Measurements from ENCODE around the gene AS3MT.

DNA sequence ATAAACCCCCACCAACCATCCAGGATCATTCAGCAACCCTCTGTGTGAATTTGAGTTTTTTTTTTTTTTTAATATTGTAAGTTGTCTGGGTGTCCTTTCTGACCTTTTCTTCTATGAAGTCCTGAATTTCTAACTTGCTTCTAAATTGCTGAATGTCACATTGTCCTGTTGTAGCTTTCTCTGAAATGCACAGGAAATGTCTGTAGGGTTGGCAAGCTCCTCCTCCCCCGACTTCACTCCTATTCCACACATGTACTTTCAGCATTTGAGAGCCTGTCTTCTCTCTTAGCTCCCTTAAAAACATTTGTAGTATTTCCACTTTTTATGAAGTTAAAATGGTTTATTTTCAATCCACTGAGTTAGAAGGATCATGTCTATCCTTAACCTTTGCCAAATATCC lies 45.5 kb downstream of the AS3MT start:
- TF ChIP-seq, protein P1, sequence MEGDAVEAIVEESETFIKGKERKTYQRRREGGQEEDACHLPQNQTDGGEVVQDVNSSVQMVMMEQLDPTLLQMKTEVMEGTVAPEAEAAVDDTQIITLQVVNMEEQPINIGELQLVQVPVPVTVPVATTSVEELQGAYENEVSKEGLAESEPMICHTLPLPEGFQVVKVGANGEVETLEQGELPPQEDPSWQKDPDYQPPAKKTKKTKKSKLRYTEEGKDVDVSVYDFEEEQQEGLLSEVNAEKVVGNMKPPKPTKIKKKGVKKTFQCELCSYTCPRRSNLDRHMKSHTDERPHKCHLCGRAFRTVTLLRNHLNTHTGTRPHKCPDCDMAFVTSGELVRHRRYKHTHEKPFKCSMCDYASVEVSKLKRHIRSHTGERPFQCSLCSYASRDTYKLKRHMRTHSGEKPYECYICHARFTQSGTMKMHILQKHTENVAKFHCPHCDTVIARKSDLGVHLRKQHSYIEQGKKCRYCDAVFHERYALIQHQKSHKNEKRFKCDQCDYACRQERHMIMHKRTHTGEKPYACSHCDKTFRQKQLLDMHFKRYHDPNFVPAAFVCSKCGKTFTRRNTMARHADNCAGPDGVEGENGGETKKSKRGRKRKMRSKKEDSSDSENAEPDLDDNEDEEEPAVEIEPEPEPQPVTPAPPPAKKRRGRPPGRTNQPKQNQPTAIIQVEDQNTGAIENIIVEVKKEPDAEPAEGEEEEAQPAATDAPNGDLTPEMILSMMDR (IDR thresholded peaks at IDR 0.05) = no peak
- no peak for TF ChIP-seq POLR2A (IDR thresholded peaks at IDR 0.05)
